Endothelial cell of umbilical vein (primary cell): ENCODE data around the gene PRRC2C. TPM values are rescaled to one million over a fixed set of nuclear protein-coding genes. Genes with fewer than 3 reads are reported as not detected.
A peak's percentile ranks its signal among the peaks of the same experiment; 100 is the strongest.
"Not testable (repeated sequence)": the region's sequence is repeated elsewhere in the genome, so short reads cannot be mapped to it uniquely, and the experiment has no call there.

ENCODE experiments used
- BruUV-seq: library from RNA; stranded (reverse); fragments of 400-500 nt; replicated peaks from 2 replicates; lab custom pipeline; 2021; lab: Mats Ljungman, UMichigan
- CTCF ChIA-PET: fragments of 300-600, 350-600 bp; sonication (Branson Sonifier 250); formaldehyde crosslinking; loops from one replicate; lab custom pipeline; 2021; ENCODE audit warnings: antibody characterized with exemption, inconsistent platforms; lab: Charles Lee
- POLR2A ChIA-PET: fragments of 300-600, 350-600 bp; sonication (Branson Sonifier 250); formaldehyde crosslinking; loops from one replicate; lab custom pipeline; 2021; ENCODE audit warnings: antibody characterized with exemption, inconsistent platforms; lab: Charles Lee
- DNase-seq: peaks from one replicate; pipeline ENCODE4 v3.0.0-alpha.2; 2011; ENCODE audit warnings: low read depth, low spot score
- FAIRE-seq: peaks from 2 replicates; lab custom pipeline; 2011; peaks lifted over from hg19 to GRCh38; lab: Jason Lieb, UNC
- H2AFZ ChIP-seq: 2 replicates; pipeline ENCODE4 v1.6.0; 2012; ENCODE audit warnings: low read depth, low read length, control low read depth, inconsistent platforms
- H3K27ac ChIP-seq: 2 replicates; pipeline ENCODE4 v1.5.1; 2011; ENCODE audit warnings: low read depth, mild to moderate bottlenecking, control low read depth, low read length, moderate library complexity; ENCODE audit not compliant: insufficient read depth
- H3K27me3 ChIP-seq, 2 experiments: 2 replicates each; pipeline versions ENCODE4 v1.6.0 to v1.6.1; 2011; ENCODE audit warnings: low read length in 2 of 2, mixed read lengths in 1 of 2; ENCODE audit not compliant: control insufficient read depth in 2 of 2, insufficient read depth in 2 of 2
- H3K36me3 ChIP-seq, 2 experiments: 2 replicates in 1 of 2; 3 replicates in 1 of 2; pipeline ENCODE4 v1.5.1; 2011; ENCODE audit warnings: low read length in 2 of 2, mild to moderate bottlenecking in 1 of 2, moderate library complexity in 1 of 2; ENCODE audit not compliant: control insufficient read depth in 2 of 2, insufficient read depth in 2 of 2; ENCODE audit errors: extremely low read depth in 1 of 2
- H3K4me1 ChIP-seq: 3 replicates; pipeline ENCODE4 v1.5.1; 2011; ENCODE audit warnings: mild to moderate bottlenecking, low read length; ENCODE audit not compliant: control insufficient read depth, insufficient read depth; ENCODE audit errors: extremely low read depth
- H3K4me2 ChIP-seq: 2 replicates; pipeline ENCODE4 v1.6.1; 2011; ENCODE audit warnings: low read length, control low read depth, mixed read lengths; ENCODE audit not compliant: insufficient read depth
- H3K4me3 ChIP-seq, 3 experiments: fragments of 200-600 bp in 1 of 3; sonication (generic), shearing (Covaris generic) in 1 of 3; replicated peaks in 1 of 3; 2 replicates each; pipeline ENCODE4 v1.5.1; 2011 to 2016; ENCODE audit warnings: control low read depth in 3 of 3, low read length in 3 of 3, mild to moderate bottlenecking in 2 of 3, inconsistent platforms in 1 of 3, low read depth in 1 of 3, moderate library complexity in 1 of 3; ENCODE audit not compliant: insufficient read depth in 1 of 3
- H3K79me2 ChIP-seq: 2 replicates; pipeline ENCODE4 v1.6.0; 2012; ENCODE audit warnings: low read length, inconsistent platforms; ENCODE audit not compliant: control insufficient read depth, insufficient read depth
- H3K9ac ChIP-seq: replicated peaks from 2 replicates; pipeline ENCODE3; 2011; ENCODE audit warnings: low read length, control low read depth; ENCODE audit not compliant: insufficient read depth; ENCODE audit errors: extremely low read depth
- H3K9me1 ChIP-seq: replicated peaks from 3 replicates; pipeline ENCODE4 v1.6.0; 2011; ENCODE audit warnings: mild to moderate bottlenecking, low read length; ENCODE audit not compliant: control insufficient read depth, insufficient read depth; ENCODE audit errors: extremely low read depth
- H3K9me3 ChIP-seq: replicated peaks from 2 replicates; pipeline ENCODE4 v1.5.1; 2012; ENCODE audit warnings: low read length, inconsistent platforms; ENCODE audit not compliant: control insufficient read depth, insufficient read depth
- H4K20me1 ChIP-seq: replicated peaks from 2 replicates; pipeline ENCODE3; 2011; ENCODE audit warnings: mild to moderate bottlenecking, low read length; ENCODE audit not compliant: control insufficient read depth, insufficient read depth; ENCODE audit errors: extremely low read depth
- FOS ChIP-seq: IDR thresholded peaks from 2 replicates; pipeline ENCODE4 v1.6.1; 2011; ENCODE audit warnings: mild to moderate bottlenecking, low read length, moderate library complexity, borderline replicate concordance; ENCODE audit not compliant: insufficient read depth
- GATA2 ChIP-seq: IDR thresholded peaks from 2 replicates; pipeline ENCODE4 v1.7.0; 2011; ENCODE audit warnings: low read depth, mild to moderate bottlenecking, moderate library complexity, mixed read lengths, low read length; ENCODE audit not compliant: insufficient read length, insufficient read depth
- JUN ChIP-seq: IDR thresholded peaks from 2 replicates; pipeline ENCODE4 v1.6.1; 2011; ENCODE audit warnings: borderline replicate concordance, low read depth; ENCODE audit not compliant: insufficient read length, insufficient read depth
- dilution Hi-C: fragments of 300-500 bp; cut with MboI; formaldehyde crosslinking; loops from one replicate; pipeline ENCODE4 v1.15.0; 2019; ENCODE audit warnings: low sequenced_read_pairs; ENCODE audit not compliant: extremely low pct_ligation_motif_present
- intact Hi-C: fragments of 100-400 bp; cut with micrococcal nuclease; formaldehyde crosslinking; loops from one replicate; pipeline ENCODE4 v1.10.0; 2022
- polyA plus RNA-seq, 4 experiments: library from polyadenylated mRNA; depleted of rRNA in 3 of 4; stranded (reverse) in 3 of 4; unstranded in 1 of 4; fragments of >200 nt; gene quantifications; 2 replicates each; pipeline versions ENCODE4 v1.2.1 to v1.2.3, GENCODE V29; 2011 to 2012; ENCODE audit warnings: missing spikeins in 1 of 4
- total RNA-seq: library from RNA; stranded (reverse); gene quantifications from 2 replicates; pipeline ENCODE4 v1.2.3, GENCODE V29; 2021

PRRC2C gene
- total and polyA plus RNA-seq, 2 donors (not counting 3 experiments of a cell fraction or from before 2014, with no cell fraction given), result 65.7 to 199 TPM

- peaks cover 15% of the 10 kb centered on the region for H3K4me1 ChIP-seq
- FAIRE-seq (peak; percentile 84), DNase-seq (peak; percentile 81)
- H3K36me3 ChIP-seq, result no peaks in the 10 kb centered on the region
- H3K9me3 ChIP-seq, result no peaks in the 10 kb centered on the region
- BruUV-seq, result no TSS peak
- no peak overlapping the region for H3K4me2 ChIP-seq
- H3K9ac ChIP-seq, result no peak overlapping the region
- no peak overlapping the region for H3K4me3 ChIP-seq
- intact Hi-C loops (no loop called here), dilution Hi-C loops (no loop called here)
- H3K27me3 ChIP-seq, result no peaks in the 10 kb centered on the region
- CTCF ChIA-PET, result interaction anchor here (2.3 kb wide), 1 partner anchor 47 kb away, joined by 7 read pairs; the partner anchor contains the start of gene PRRC2C
- TF ChIP-seq GATA2 (no peak), FOS (peak; percentile 86), JUN (peak; percentile 29)
- H3K9me1 ChIP-seq, result no peaks in the 10 kb centered on the region
- POLR2A ChIA-PET, result no interaction called here
- peak overlapping the region; percentile 25 for H3K27ac ChIP-seq
- H3K79me2 ChIP-seq, result no peaks in the 10 kb centered on the region
- H4K20me1 ChIP-seq, result no peaks in the 10 kb centered on the region
- H2AFZ ChIP-seq, result no peak overlapping the region
Measured at GRCh38 chr1:171438441-171438840, 46.9 kb upstream of the PRRC2C start.

- H3K4me1 ChIP-seq, result peaks cover 13% of the 10 kb centered on the region
- H3K27me3 ChIP-seq, H3K79me2 ChIP-seq, dilution Hi-C loops, H3K27ac ChIP-seq, H3K4me2 ChIP-seq, H3K9me3 ChIP-seq, H3K9ac ChIP-seq, H3K9me1 ChIP-seq, H3K36me3 ChIP-seq, H4K20me1 ChIP-seq, DNase-seq, POLR2A ChIA-PET, BruUV-seq, FAIRE-seq, intact Hi-C loops, CTCF ChIA-PET, H2AFZ ChIP-seq, H3K4me3 ChIP-seq: not testable (repeated sequence)
Measured at GRCh38 chr1:171440201-171440600, 45.1 kb upstream of the PRRC2C start.
